Skeletal muscle cell (primary cell): ENCODE data around the gene SFR1.
"Not testable (repeated sequence)": the region's sequence is repeated elsewhere in the genome, so short reads cannot be mapped to it uniquely, and the experiment has no call there.

Source experiments
- DNase-seq: peaks from one replicate; pipeline ENCODE4 v3.0.0-alpha.2; 2010; ENCODE audit warnings: low read depth
- H3K4me3 ChIP-seq: 2 replicates; pipeline ENCODE4 v1.5.1; 2011; ENCODE audit warnings: low read depth, mild to moderate bottlenecking, control low read depth, low read length, moderate library complexity

SFR1 gene

GRCh38 chr10:104150139-104150538 lies 28.2 kb downstream of the SFR1 start:
- no peak for DNase-seq
- H3K4me3 ChIP-seq, result no peak overlapping the region

- no peak overlapping the region for H3K4me3 ChIP-seq
- no peak for DNase-seq
These were observed 29.8 kb downstream of the SFR1 start for GRCh38 chr10:104151737-104152136.

- DNase-seq, result no peak
- H3K4me3 ChIP-seq, result no peak overlapping the region
These were observed 33.6 kb downstream of the SFR1 start for GRCh38 chr10:104155591-104155990.

- no peak for DNase-seq
- H3K4me3 ChIP-seq, result no peak overlapping the region
These were observed 48.8 kb downstream of the SFR1 start for GRCh38 chr10:104170610-104171254.

- not testable (repeated sequence) for H3K4me3 ChIP-seq, DNase-seq
These were observed 52.2 kb downstream of the SFR1 start for GRCh38 chr10:104174136-104174535.
